Right renal cortex interstitium (tissue), 3 donors: ENCODE data around the gene PABPN1L. TPM values are rescaled to one million over a fixed set of nuclear protein-coding genes. Genes with fewer than 3 reads are reported as not detected.

Experiments used
- DNase-seq, 3 donors: peaks; one replicate each; pipeline ENCODE4 v3.0.0-alpha.2; 2013; ENCODE audit warnings: low read depth in 3 of 3, low spot score in 2 of 3
- polyA plus RNA-seq, 3 donors: library from polyadenylated mRNA; unstranded; fragments of 120-200 nt; gene quantifications; one replicate each; pipeline ENCODE4 v1.2.1, GENCODE V29; 2013; ENCODE audit not compliant: insufficient read length in 3 of 3

The PABPN1L gene
- polyA plus RNA-seq, 3 donors = not detected

DNA sequence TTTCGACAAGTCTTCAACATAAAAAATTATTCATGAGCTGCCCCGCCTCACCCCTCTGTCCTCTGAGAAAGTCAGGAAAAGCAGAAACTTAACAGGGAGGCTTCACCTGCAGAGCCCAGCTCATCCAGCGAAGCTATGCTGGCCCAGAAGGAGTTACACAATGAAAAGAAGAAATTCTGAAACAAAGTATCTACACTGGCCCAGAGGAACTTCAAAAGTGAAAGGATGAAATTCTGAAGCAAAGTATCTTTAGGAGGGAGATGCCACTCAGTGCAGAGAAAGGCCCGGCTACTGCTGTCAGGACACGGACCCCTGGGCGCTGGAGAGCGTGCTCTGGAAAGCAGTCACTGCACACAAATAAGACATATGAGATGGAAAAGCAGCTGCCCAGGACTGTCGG lies 11.3 kb downstream of the PABPN1L start:
- no peak for DNase-seq

DNA sequence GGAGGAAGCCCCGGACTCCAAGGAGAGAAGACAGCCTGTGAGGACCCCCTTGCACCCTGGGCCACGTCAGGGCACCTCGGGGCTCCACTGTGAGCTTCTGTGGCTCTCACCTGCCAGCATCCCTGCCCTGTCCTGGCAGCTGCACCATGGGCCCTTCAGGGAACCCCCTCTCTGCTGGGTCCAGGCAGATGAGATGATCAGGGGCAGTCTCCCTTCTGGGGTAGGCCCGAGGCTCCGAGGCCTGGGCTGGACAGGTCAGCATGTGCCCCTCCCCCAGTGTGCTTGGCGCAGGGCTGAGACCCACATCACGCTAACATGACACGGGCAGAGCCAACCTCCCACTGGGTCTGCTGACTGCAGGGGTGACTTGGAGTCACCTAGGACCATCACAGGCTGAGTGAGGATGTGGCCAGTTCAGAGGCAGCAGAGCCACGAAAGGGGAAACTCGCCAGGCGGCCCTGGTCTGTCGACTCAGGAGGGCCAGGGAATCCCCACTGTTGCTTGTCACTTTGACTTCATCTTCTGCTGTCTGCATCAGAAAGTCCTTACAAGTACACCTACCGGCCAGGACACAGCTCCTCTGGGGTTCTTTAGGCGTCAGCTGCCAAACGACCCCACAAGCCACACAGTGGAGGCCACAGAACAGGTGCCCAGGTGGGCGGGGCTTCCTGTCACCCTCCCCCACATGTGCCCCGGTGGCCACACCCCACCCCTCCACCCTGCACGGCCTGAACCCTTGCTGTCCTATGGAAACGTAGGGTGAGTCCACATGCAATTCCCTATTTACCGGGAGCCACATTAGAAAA lies 12.0 kb downstream of the PABPN1L start:
- DNase-seq = no peak

DNA sequence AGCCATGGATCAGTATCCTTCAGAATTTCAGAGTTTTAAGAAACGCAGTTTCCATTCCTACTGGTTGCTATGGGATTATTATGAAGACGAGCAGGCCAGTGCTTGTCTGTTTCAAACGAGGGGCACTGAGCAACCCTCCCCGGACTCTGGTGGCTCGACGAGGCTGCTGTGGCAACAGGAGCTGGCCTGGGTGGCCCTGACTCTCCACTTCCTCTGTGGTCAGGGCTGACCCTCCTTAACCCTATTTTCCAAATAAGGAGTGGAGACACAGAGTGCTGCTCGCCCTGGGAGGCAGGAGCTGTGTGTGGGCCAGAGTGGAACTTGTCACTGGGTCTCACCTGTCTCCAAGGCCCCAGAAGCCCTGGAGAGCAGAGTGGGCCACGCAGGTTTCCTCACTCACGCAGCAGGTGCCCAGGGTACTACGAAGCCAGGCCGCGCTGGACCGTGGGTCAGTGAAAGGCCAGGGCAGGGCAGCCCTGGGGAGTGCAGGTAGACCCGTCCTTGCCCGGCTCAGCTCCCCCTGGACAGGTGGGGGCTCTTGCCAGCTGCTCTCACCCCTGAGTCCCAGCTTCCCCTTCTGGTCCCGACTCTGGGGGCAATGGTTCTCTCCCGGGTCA lies 13.0 kb downstream of the PABPN1L start:
- no peak for DNase-seq

DNA sequence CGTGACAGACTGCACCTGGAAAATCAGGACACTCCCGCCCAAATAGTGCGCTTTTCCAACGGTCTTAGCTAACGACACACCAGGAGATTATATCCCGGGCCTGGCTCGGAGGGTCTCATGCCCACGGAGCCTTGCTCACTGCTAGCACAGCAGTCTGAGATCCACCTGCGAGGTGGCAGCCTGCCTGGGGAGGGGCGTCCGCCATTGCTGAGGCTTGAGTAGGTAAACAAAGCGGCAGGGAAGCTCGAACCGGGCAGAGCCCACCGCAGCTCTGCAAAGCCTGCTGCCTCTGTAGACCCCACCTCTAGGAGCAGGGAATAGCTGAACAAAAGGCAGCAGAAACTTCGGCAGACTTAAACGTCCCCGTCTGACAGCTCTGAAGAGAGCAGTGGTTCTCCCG lies 14.8 kb downstream of the PABPN1L start:
- DNase-seq = no peak

DNA sequence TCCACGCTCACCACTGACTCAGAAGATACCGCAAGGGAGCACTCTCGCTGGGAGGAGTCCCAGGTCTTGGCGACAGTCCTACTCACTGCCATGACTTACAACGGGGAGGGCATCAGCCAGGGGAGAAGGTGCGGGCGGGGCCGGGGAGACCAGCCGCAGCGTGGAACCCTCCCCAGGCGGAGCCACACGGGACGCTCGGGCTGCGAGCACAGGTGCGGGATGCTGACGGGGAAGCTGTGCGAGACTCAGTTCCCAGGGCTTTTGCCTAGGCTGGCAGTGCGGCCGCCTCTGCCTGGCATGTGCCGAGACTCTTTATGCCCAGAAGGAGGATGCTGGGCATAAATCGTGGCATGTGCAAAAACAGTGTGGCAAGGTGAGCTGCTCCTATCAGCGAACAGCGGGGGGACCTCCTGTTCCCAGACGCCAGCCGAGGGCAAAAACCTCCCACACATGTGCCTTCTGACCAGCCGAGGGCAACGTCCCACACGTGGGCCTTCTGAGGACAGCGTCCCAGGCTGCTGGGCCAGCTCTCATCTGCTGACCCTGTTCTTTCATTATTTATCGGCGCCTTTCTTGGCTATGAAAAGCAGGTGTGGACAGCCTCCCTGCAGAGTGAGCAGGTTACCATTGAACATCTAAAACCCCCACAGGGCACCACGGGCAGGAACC lies 15.8 kb downstream of the PABPN1L start:
- no peak for DNase-seq

DNA sequence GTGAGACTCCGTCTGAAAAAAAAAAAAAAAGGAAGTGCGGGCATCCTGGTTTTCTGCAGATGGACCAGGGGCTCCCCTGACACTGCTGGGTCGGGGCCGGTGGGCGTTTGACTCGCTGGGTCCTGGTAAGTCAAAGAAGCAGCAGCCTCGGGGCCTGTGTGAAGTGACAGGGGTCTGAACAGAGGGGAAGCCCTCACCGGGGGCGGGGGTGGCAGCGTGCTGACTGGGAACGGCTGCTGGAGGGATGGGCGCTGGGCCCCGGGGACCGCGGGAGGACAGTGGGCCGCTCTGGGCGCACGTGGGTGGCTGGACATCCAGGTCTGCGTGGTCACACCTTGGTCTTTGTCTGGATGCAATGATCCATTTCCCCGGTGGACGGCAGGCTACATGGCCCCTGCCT lies 17.9 kb downstream of the PABPN1L start:
- DNase-seq = no peak

DNA sequence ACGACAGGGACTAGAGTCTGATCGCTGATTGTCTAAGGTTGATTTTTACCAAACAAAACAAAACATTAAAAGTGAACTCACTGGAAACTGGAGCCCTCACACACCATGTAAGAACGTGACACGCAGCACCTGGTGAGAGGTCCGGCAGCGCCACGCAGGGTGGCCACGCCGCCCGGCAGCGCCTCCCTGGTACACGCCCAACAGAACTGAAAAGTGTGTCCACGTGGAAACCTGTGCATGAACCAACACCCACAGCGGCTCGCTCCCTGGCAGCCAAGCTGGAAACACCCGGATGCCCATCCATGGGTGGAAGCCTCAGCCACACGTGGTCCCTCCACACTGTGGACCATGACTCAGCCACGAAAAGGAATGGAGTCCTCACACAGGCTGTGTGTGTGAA lies 18.8 kb downstream of the PABPN1L start:
- no peak for DNase-seq

DNA sequence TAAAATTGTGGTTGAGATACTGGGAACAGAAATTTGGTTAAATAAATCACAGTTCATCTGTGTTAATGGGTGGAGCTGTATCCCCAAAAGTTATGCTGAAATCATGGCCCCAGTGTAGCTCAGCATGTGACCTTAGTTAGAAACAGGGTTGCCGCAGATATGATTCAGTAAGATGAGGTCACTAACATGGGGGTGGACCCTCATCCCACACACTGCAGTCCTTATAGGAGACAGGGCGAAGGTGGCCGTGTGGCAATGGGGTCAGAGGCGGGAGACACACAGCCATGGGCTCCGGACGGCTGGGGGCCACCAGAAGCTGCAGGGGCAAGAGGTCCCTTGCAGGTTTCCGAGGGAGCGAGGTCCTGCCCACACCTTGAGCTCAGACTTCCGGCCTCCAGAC lies 20.4 kb downstream of the PABPN1L start:
- no peak for DNase-seq

DNA sequence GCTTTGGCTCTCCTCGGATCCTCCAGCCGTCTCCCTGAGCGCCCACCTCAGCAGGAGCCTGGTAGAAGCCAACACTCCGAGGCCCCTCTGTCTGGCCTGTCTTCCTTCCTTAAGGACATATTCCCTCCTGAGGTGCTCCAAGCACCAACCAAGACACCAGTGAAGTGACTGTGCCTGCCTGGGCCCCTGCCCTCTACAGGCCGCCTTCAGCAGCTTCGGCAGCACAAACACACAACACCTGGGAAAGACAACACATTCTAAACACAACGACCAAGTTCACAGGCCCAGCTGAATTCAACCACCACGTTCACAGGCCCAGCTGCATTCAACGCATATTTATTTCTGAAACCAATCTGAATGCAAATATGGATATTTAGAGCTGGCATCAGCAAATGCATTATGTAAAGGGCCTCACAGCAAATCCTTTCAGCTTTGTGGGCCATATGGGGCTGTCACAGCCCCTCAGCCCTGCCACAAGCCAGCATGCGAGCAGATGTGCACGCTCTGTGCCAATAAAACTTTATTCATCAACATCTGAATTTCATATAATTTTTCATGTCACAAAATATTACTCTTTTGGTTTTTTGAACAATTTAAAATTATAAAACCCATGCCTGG lies 21.9 kb downstream of the PABPN1L start:
- no peak for DNase-seq

DNA sequence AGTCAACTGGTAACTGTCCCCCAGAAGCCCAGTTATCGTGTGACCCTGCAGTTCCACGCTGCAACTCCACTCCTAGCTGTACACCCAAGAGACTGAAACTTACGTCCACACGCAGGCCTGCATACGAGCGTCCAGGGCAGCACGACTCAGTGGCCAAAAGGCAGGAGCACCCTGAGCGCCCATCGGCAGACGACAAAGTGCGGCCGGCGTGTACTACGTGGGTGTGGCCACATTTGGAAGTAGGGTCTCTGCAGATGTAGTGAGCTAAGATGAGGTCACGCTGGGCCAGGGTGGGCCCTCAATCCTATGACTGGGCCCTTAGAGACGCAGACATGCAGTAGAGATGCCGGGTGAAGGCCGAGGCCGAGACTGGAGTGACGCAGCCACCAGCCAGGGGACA lies 23.2 kb downstream of the PABPN1L start:
- no peak for DNase-seq

DNA sequence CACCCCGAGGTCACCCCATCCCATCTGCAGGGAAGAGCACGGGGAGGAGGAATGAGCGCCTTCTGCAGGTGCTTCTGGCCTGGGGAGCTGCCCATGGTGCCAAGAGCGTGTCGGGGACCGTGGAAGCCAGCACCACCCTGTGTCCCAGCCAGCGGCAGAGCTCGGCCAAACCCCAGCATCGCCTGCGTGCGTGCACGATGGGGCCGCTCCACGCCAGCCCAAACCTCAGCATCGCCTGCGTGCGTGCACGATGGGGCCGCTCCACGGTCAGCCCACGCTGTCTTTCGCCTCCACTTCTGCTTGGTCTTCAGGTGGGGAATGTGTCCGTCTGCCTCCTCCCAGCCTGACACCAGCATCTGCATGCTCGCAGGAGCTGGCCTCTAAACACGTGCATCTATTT lies 23.7 kb downstream of the PABPN1L start:
- no peak for DNase-seq

DNA sequence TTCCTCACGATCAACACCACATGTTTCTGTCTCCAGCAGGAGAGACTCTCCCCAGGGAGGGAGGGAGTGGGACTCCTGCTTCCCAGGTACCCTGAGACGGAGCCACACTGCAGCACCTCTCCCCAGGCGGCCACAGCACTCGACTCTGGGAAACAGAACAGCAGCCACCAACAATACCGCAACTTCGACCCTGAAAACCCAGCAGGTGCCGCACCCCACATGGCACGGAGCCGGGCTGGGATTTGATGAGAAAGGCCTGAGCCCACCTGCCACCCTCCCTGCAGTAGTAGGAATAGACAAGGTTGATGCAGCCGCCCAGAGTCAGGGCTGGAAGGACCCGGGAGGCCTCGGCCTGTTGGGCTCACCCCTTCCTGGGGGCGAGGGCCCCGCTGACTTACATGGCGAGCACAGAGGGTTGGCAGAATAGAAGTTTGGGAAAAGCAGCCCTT lies 24.1 kb downstream of the PABPN1L start:
- no peak for DNase-seq

DNA sequence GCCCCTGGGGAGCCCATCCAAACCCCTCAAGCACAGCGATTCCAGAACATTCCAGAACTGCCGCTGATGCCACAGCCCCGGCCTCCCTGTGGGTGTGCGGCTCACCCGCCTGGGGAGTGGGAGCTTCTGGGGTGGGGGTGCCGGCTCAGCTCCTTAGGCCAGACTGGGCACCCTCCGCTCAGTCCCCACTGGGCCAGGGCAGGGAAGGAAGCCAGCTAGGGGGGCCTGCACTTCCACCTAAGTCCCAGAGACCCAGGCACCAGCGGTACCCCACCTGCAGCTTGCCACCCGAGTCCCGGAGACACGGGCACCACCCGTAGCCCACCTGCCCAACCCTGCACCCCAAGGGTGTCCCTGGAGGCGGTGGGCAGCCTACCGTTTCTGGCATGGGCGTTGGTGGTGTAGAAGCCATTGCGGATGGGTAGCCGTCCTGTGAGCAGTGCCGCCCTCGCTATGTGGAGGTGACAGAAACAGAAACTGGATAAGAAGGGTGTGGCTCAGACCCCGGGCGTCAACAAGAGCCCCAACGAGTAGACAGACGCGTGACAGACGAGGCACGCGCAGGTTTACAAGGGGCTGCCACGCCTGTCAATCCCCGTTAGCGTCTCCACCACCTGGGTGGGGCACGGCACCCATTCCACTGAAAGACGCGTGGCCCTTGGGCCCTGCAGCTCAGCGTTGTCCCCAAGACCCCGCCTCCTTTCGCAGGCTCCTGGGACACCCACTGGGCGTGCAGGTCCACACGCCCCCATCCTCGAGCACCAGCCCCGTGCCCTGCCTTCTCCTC lies 24.7 kb downstream of the PABPN1L start:
- DNase-seq = no peak

DNA sequence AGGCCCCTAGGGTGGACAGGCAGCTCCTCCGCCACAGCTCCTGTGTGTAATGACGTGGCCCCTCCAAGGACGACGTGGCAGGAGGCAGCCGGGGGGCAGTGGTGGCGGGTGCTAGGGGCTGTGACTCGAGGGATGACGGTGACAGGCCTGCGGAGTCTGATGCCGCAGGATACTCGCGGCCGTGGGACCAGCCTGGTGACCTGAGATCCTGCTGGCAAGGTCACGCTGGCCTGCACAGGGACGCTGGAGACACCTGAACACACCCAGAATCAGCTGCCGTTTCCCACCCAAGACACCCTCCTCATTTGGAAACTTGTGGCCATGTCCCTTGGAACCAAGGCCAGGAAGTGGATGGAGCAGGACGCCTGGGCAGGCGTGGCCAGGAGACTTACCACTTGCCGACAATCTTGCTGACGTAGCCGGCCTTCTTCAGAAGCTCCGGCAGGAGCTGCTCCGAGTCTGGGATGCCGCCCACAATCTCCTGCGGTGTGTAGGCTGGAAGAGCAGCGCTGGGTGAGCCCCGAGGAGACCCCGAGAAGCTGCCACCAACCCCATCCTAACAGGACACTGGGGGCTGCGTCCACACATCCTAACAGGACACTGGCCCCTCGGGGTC lies 25.8 kb downstream of the PABPN1L start:
- no peak for DNase-seq

DNA sequence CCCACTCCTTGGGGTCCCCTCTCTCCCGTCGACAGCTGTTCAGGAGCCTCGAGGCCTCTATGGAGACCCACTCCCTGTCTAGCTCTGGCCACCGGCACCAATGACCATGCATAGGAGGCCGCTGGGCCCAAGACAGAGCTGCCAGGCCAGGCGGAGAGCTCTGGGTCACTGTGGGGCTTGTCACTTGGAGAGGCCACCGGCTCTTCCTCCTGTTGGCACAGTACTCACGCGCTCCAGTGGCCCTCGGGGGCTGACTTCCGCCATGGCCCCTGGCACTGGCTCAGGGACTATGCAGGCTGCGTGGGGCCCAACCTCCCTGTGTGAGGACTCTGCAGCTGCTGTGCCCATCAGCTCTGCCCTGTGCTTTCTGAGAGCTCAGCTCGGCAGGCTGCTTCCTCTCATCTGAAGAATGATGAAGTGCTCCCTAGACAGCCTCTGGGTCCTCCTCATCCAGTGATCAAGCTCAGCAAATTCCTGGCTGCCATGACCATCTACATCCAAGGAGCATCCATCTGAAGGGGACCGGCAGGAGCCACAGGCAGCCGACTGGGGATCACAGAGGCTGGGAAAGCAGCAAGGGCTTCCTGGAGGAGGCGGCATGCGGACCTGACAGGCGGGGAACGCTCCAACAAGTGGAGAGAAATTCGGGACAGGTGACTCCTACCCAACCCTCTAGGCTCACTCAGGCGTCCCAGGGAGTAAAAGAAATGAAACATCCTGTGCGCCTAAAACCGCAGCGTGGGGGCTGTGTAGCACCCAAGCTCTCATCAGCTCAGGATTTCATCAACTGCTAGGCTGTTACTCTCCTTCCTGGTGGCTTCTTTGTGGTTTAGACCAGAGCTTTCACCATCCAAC lies 26.5 kb downstream of the PABPN1L start:
- DNase-seq = no peak

DNA sequence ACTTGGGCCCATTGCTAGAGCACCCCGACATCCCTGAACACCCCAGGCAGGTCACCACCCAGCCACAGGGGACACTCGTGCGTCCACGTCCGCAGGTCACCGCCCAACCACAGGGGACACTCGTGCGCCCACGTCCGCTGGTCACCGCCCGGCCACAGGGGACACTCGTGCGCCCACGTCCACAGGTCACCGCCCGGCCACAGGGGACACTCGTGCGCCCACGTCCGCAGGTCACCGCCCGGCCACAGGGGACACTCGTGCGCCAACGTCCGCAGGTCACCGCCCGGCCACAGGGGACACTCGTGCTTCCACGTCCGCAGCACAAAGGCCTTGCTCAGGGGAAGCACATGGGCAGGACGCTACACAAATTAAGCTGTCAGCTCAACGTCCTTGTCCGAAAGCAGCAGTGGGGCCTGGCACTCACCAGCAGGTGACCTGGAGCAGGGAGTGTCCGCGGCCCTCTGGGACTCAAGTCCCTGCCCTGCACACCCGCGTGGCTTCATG lies 27.4 kb downstream of the PABPN1L start:
- no peak for DNase-seq

DNA sequence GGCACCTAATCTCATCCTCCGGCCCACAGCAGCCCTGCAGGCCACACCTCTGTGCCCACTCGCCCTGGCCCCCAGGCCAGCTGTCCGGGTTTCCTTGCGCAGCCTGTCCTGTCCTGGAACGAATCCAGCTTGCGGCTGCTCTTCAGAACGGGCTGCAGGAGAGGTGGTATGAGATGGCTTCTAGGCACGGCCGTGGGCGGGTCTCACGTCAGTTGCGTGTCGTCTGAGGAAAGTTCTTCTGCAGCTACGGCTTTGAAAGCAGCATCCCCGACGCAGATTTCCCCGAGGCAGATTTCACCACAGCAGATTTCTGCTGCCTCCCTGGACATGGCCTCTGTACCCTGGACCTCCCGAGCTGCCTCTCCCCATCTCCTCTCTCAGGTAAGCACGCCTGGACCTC lies 27.9 kb downstream of the PABPN1L start:
- DNase-seq = no peak

DNA sequence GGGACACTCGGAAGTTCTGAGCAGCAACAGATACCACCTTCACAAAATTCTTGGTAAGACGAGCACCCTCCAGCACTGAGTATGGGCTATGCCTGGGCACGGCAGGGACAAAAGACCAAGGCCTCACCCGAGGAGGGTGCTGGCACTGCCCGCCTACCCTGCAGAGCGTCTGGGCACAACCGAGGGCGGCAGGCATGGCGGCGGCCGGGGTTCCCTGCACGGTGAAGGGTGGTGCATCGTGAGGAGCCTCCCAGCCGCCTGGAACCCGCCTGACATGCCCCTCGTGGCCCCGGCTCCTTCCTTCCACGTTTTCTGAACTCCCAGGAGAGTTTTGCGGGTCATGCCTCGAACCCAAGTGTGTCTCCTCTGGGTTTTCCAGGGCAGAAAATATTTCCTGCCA lies 28.7 kb downstream of the PABPN1L start:
- no peak for DNase-seq

DNA sequence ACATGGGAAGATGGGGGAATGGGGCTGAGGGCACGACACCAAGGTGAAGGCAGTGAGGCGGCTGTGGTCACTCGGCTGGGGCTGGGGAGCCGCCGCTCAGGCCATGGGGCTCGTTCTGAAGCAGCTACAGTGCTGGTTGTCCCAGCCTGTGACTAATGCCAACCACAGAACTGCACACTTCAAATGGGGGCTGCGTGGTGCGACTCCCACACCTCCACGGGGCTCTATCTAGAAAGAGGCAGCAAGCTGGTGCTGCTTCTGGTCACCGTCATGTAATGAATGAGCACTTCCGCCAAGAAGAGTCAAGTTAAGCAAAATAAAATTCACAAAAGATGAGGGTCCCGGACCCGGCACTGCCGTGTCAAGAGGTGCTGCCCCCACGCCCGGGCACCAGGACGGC lies 29.7 kb downstream of the PABPN1L start:
- no peak for DNase-seq
